Tibial nerve (tissue), 4 donors: ENCODE measurements around the gene ATP8A1.

Source experiments
- CTCF ChIP-seq, 5 experiments: fragments of 200-600 bp in 3 of 5; fragments of 450-650 bp in 2 of 5; sonication (generic) in 3 of 5; IDR thresholded peaks; one replicate each; pipeline ENCODE4 v1.5.1; 2016 to 2019; ENCODE audit warnings: antibody characterized with exemption in 5 of 5, mild to moderate bottlenecking in 3 of 5, moderate library complexity in 2 of 5
- EP300 ChIP-seq, 2 donors: sonication (generic); formaldehyde crosslinking; IDR thresholded peaks; one replicate each; pipeline ENCODE4 v1.6.1; 2017; ENCODE audit warnings: antibody characterized with exemption in 2 of 2, mild to moderate bottlenecking in 1 of 2
- POLR2A ChIP-seq, 2 donors: fragments of 450-650 bp; IDR thresholded peaks; one replicate each; pipeline ENCODE4 v1.6.1; 2017; ENCODE audit warnings: antibody characterized with exemption in 2 of 2, mild to moderate bottlenecking in 2 of 2, moderate library complexity in 2 of 2

GRCh38 chr4:42640613-42641012 is 16.3 kb downstream of the ATP8A1 start:
- no peak for TF ChIP-seq CTCF (IDR thresholded peaks at IDR 0.05)
- no peak for TF ChIP-seq POLR2A (IDR thresholded peaks at IDR 0.05)
- no peak for TF ChIP-seq EP300 (IDR thresholded peaks at IDR 0.05)
